Nephron (organoid): ENCODE measurements around the gene MUC5AC.

Experiments used
- H3K27ac Mint-ChIP-seq, 3 experiments: 2 replicates each; pipeline ENCODE4 v1.8.0; 2020; ENCODE audit warnings: mixed read lengths in 3 of 3, mild to moderate bottlenecking in 2 of 3, moderate library complexity in 1 of 3
- H3K27me3 Mint-ChIP-seq: 2 replicates; pipeline ENCODE4 v1.8.0; 2021; ENCODE audit warnings: low read depth, mild to moderate bottlenecking, moderate library complexity, mixed read lengths
- H3K36me3 Mint-ChIP-seq: 2 replicates; pipeline ENCODE4 v1.8.0; 2020; ENCODE audit warnings: low read depth, mixed read lengths
- H3K4me1 Mint-ChIP-seq: 2 replicates; pipeline ENCODE4 v1.8.0; 2020; ENCODE audit warnings: mixed read lengths
- H3K4me3 Mint-ChIP-seq, 3 experiments: 2 replicates each; pipeline ENCODE4 v1.8.0; 2020; ENCODE audit warnings: mild to moderate bottlenecking in 3 of 3, mixed read lengths in 3 of 3, moderate library complexity in 2 of 3
- H3K9me3 Mint-ChIP-seq: 2 replicates; pipeline ENCODE4 v1.8.0; 2020; ENCODE audit warnings: mixed read lengths
- CTCF ChIP-seq, 3 experiments: fragments of 200-600 bp; sonication (generic); IDR thresholded peaks; one replicate each; pipeline ENCODE4 v1.5.0; 2021; ENCODE audit warnings: antibody characterized with exemption in 3 of 3; ENCODE audit not compliant: unreplicated experiment in 3 of 3

The MUC5AC gene

GRCh38 chr11:1205987-1206331 is 48.2 kb downstream of the MUC5AC start:
- Mint-ChIP-seq H3K27me3 (peaks cover 7% of the 10 kb centered on the region), H3K27ac (no peak overlapping the region), H3K4me3 (no peak overlapping the region), H3K9me3 (peaks cover 4% of the 10 kb centered on the region), H3K36me3 (no peaks in the 10 kb centered on the region), H3K4me1 (no peaks in the 10 kb centered on the region)
- no peak for TF ChIP-seq CTCF (IDR thresholded peaks at IDR 0.05; ENCODE audit: unreplicated experiment in 3 of 3)

DNA sequence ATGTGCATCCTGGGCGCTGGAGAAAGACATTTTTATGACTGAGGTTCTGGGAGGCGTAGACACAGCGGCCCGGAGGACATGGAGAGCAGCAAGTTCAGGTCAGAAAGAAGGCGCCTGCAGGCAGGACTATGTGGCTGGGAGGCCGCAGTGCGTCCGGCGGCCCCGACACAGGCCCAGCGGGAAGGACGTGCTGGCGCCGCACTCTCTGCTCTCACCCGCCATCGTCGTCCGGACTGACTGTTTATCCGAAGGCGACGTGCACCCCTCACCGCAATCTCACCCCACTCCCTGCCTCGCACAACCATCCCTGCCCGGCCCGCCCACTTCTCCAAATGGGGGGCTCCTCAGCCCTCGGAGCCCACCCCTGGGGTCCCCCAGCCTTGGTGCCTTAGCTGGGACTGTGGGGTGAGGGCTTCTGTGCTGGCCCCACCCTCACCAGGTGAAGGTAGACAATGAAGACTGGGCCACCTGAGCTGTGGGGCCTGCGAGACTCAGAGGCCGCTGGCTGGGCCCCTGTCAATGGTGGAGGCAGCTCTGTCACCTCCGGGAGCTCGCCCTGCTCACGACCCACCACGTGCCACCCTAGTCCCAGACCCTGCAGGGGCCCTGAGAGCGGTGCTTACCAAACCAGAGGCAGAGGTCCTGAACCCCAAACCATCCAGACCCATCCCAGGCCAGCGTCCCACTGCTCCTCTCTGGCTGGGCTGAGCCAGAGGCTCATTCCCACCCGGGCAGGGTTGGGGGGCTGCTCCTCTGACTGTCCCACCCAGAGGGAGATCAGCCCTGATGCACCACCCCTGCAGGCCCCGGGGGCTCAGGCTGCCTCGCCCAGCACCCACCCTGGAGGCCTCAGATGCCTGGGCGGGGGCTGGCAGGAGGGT is 48.9 kb downstream of the MUC5AC start:
- no peaks in the 10 kb centered on the region for H3K4me1 Mint-ChIP-seq
- H3K27ac Mint-ChIP-seq: no peak overlapping the region
- H3K27me3 Mint-ChIP-seq: peaks cover 7% of the 10 kb centered on the region
- peaks cover 11% of the 10 kb centered on the region for H3K9me3 Mint-ChIP-seq
- TF ChIP-seq CTCF (IDR thresholded peaks at IDR 0.05; ENCODE audit: unreplicated experiment in 3 of 3): no peak
- H3K36me3 Mint-ChIP-seq: no peaks in the 10 kb centered on the region
- H3K4me3 Mint-ChIP-seq: no peak overlapping the region

- Mint-ChIP-seq H3K27ac (no peak overlapping the region), H3K36me3 (no peaks in the 10 kb centered on the region), H3K4me3 (no peak overlapping the region), H3K27me3 (peaks cover 7% of the 10 kb centered on the region), H3K4me1 (no peaks in the 10 kb centered on the region), H3K9me3 (peaks cover 20% of the 10 kb centered on the region)
- no peak for TF ChIP-seq CTCF (IDR thresholded peaks at IDR 0.05; ENCODE audit: unreplicated experiment in 3 of 3)
These were observed 49.8 kb downstream of the MUC5AC start for GRCh38 chr11:1207401-1208143.

- Mint-ChIP-seq H3K27ac (no peak overlapping the region), H3K4me1 (no peaks in the 10 kb centered on the region), H3K27me3 (peaks cover 7% of the 10 kb centered on the region), H3K9me3 (peaks cover 22% of the 10 kb centered on the region), H3K4me3 (no peak overlapping the region), H3K36me3 (no peaks in the 10 kb centered on the region)
- TF ChIP-seq CTCF (IDR thresholded peaks at IDR 0.05; ENCODE audit: unreplicated experiment in 3 of 3): no peak
These were observed 50.3 kb downstream of the MUC5AC start for GRCh38 chr11:1208144-1208393.

GRCh38 chr11:1208394-1209261 is 50.9 kb downstream of the MUC5AC start:
- no peak overlapping the region for H3K4me3 Mint-ChIP-seq
- peaks cover 26% of the 10 kb centered on the region for H3K9me3 Mint-ChIP-seq
- H3K4me1 Mint-ChIP-seq: no peaks in the 10 kb centered on the region
- no peak overlapping the region for H3K27ac Mint-ChIP-seq
- no peak for TF ChIP-seq CTCF (IDR thresholded peaks at IDR 0.05; ENCODE audit: unreplicated experiment in 3 of 3)
- H3K27me3 Mint-ChIP-seq: peaks cover 7% of the 10 kb centered on the region
- H3K36me3 Mint-ChIP-seq: no peaks in the 10 kb centered on the region
